ENCODE measurements around the gene MLST8.

MLST8 gene

GRCh38 chr16:2207872-2208271, 2.6 kb downstream of the MLST8 start:
- TF ChIP-seq EZH2 (IDR thresholded peaks at IDR 0.05; ENCODE audit: borderline replicate concordance, low read depth, low read length, severe bottlenecking) (no peak), CTCF (IDR thresholded peaks at IDR 0.05; ENCODE audit: borderline replicate concordance, extremely low read depth, low read length, poor library complexity, severe bottlenecking) (no peak)
- H4K20me1 ChIP-seq (ENCODE audit: insufficient read depth, low read length): peaks cover 19% of the 10 kb centered on the region
- H3K27me3 ChIP-seq (ENCODE audit: insufficient read depth, low read length, poor library complexity): no peaks in the 10 kb centered on the region
- peaks cover 46% of the 10 kb centered on the region for H3K4me1 ChIP-seq (ENCODE audit: insufficient read depth, low read length)
- H3K79me2 ChIP-seq (ENCODE audit: insufficient read depth, low read length): peaks cover 44% of the 10 kb centered on the region
- no peak overlapping the region for H3K9ac ChIP-seq (ENCODE audit: low read depth, low read length)
- no peaks in the 10 kb centered on the region for H3K9me3 ChIP-seq (ENCODE audit: insufficient read depth, low read length, severe bottlenecking)
- H3K36me3 ChIP-seq (ENCODE audit: insufficient read depth, low read length): peaks cover 59% of the 10 kb centered on the region
- no peak overlapping the region for H3K4me3 ChIP-seq (ENCODE audit: low read depth in 1 of 2, low read length in 2 of 2)
- H3K4me2 ChIP-seq (ENCODE audit: insufficient read depth, low read length): no peak overlapping the region
- H2AFZ ChIP-seq (ENCODE audit: low read depth, low read length): no peak overlapping the region
- H3K27ac ChIP-seq (ENCODE audit: low read length): no peak overlapping the region
- no peak for DNase-seq
- no peak for ATAC-seq (ENCODE audit: insufficient read depth, low read depth)

- peaks cover 63% of the 10 kb centered on the region for H3K36me3 ChIP-seq (ENCODE audit: insufficient read depth, low read length)
- H3K4me1 ChIP-seq (ENCODE audit: insufficient read depth, low read length): peaks cover 51% of the 10 kb centered on the region
- no peak for ATAC-seq (ENCODE audit: insufficient read depth, low read depth)
- peaks cover 49% of the 10 kb centered on the region for H3K79me2 ChIP-seq (ENCODE audit: insufficient read depth, low read length)
- no peak overlapping the region for H3K9ac ChIP-seq (ENCODE audit: low read depth, low read length)
- no peak overlapping the region for H3K4me3 ChIP-seq (ENCODE audit: low read depth in 1 of 2, low read length in 2 of 2)
- H3K9me3 ChIP-seq (ENCODE audit: insufficient read depth, low read length, severe bottlenecking): no peaks in the 10 kb centered on the region
- no peak for DNase-seq
- H2AFZ ChIP-seq (ENCODE audit: low read depth, low read length): no peak overlapping the region
- no peak overlapping the region for H3K27ac ChIP-seq (ENCODE audit: low read length)
- H3K27me3 ChIP-seq (ENCODE audit: insufficient read depth, low read length, poor library complexity): no peaks in the 10 kb centered on the region
- H3K4me2 ChIP-seq (ENCODE audit: insufficient read depth, low read length): no peak overlapping the region
- TF ChIP-seq CTCF (IDR thresholded peaks at IDR 0.05; ENCODE audit: borderline replicate concordance, extremely low read depth, low read length, poor library complexity, severe bottlenecking): no peak
- no peak for TF ChIP-seq EZH2 (IDR thresholded peaks at IDR 0.05; ENCODE audit: borderline replicate concordance, low read depth, low read length, severe bottlenecking)
- peaks cover 23% of the 10 kb centered on the region for H4K20me1 ChIP-seq (ENCODE audit: insufficient read depth, low read length)
Measured at GRCh38 chr16:2208308-2208707, 3.1 kb downstream of the MLST8 start.

- Histone ChIP-seq H2AFZ (ENCODE audit: low read depth, low read length) (no peak overlapping the region), H3K4me3 (ENCODE audit: low read depth in 1 of 2, low read length in 2 of 2) (no peak overlapping the region), H3K4me1 (ENCODE audit: insufficient read depth, low read length) (peaks cover 56% of the 10 kb centered on the region), H3K27ac (ENCODE audit: low read length) (no peak overlapping the region), H3K9me3 (ENCODE audit: insufficient read depth, low read length, severe bottlenecking) (no peaks in the 10 kb centered on the region), H3K36me3 (ENCODE audit: insufficient read depth, low read length) (peaks cover 68% of the 10 kb centered on the region), H3K9ac (ENCODE audit: low read depth, low read length) (no peak overlapping the region), H3K27me3 (ENCODE audit: insufficient read depth, low read length, poor library complexity) (no peaks in the 10 kb centered on the region), H3K4me2 (ENCODE audit: insufficient read depth, low read length) (no peak overlapping the region), H4K20me1 (ENCODE audit: insufficient read depth, low read length) (peaks cover 28% of the 10 kb centered on the region), H3K79me2 (ENCODE audit: insufficient read depth, low read length) (peaks cover 53% of the 10 kb centered on the region)
- TF ChIP-seq EZH2 (IDR thresholded peaks at IDR 0.05; ENCODE audit: borderline replicate concordance, low read depth, low read length, severe bottlenecking) (no peak), CTCF (IDR thresholded peaks at IDR 0.05; ENCODE audit: borderline replicate concordance, extremely low read depth, low read length, poor library complexity, severe bottlenecking) (no peak)
- DNase-seq: no peak
- ATAC-seq (ENCODE audit: insufficient read depth, low read depth): no peak
Measured at GRCh38 chr16:2208772-2209171, 3.5 kb downstream of the MLST8 start.

Measured in DND-41 (cell line).